ENCODE data around the gene ZBTB12. TPM values are rescaled to one million over a fixed set of nuclear protein-coding genes. Genes with fewer than 3 reads are reported as not detected.

ZBTB12 gene
- polyA plus RNA-seq, 3 donors = 0.11 TPM; not detected in 2

- Histone ChIP-seq H3K27ac (ENCODE audit: low read depth in 1 of 2, low read length in 2 of 2) (no peak overlapping the region), H3K79me2 (ENCODE audit: insufficient read depth, low read length) (no peaks in the 10 kb centered on the region), H3K4me2 (replicated peaks; ENCODE audit: extremely low read depth, low read length, poor library complexity, severe bottlenecking) (no peak overlapping the region), H3K27me3 (ENCODE audit: control insufficient read depth in 2 of 2, insufficient read depth in 2 of 2, low read length in 2 of 2) (no peaks in the 10 kb centered on the region), H2AFZ (ENCODE audit: insufficient read depth, low read depth, low read length, poor library complexity, severe bottlenecking) (no peak overlapping the region), H3K36me3 (replicated peaks in 1 of 2; ENCODE audit: control insufficient read depth in 1 of 2, insufficient read depth in 2 of 2, low read length in 2 of 2) (peaks cover 71 to 78% of the 10 kb centered on the region in 2 donors), H4K20me1 (ENCODE audit: insufficient read depth, low read length) (no peaks in the 10 kb centered on the region), H3K9ac (ENCODE audit: insufficient read depth, low read length, poor library complexity, severe bottlenecking) (no peak overlapping the region), H3K4me3 (replicated peaks in 1 of 3; ENCODE audit: low read depth in 2 of 3, low read length in 3 of 3) (no peak overlapping the region), H3K9me3 (replicated peaks in 1 of 2; ENCODE audit: control insufficient read depth in 1 of 2, insufficient read depth in 1 of 2, low read length in 2 of 2) (no peaks in the 10 kb centered on the region), H3K4me1 (ENCODE audit: control insufficient read depth in 1 of 2, insufficient read depth in 2 of 2, low read length in 2 of 2) (no peaks in the 10 kb centered on the region)
- no peak overlapping the region for H3K4me3 Mint-ChIP-seq
- intact Hi-C loops (cut with micrococcal nuclease) = no loop called here
- peaks cover 67 to 84% of the 10 kb centered on the region in 2 donors for H3K36me3 Mint-ChIP-seq
- peaks cover 0 to 1% (median 0%) of the 10 kb centered on the region in 7 donors for H3K9me3 Mint-ChIP-seq
- no peak for TF ChIP-seq CTCF (IDR thresholded peaks at IDR 0.05)
- WGBS (ENCODE audit: insufficient coverage) = 97% methylated on average over 6 of the region's 6 CpGs
- no peaks in the 10 kb centered on the region for H3K27me3 Mint-ChIP-seq (ENCODE audit: low read depth in 3 of 3)
- DNase-seq = no peak
- H3K27ac Mint-ChIP-seq = peak overlapping the region in 1 of 7 donors; percentile 57
- H3K4me1 Mint-ChIP-seq = no peaks in the 10 kb centered on the region
Observed at GRCh38 chr6:31882344-31882743, 19.5 kb downstream of the ZBTB12 start.

- peaks cover 60 to 68% of the 10 kb centered on the region in 2 donors for H3K36me3 ChIP-seq (replicated peaks in 1 of 2; ENCODE audit: control insufficient read depth in 1 of 2, insufficient read depth in 2 of 2, low read length in 2 of 2)
- H3K4me3 ChIP-seq (replicated peaks in 1 of 3; ENCODE audit: low read depth in 2 of 3, low read length in 3 of 3) = no peak overlapping the region
- 92% methylated on average over 6 of the region's 9 CpGs for WGBS (ENCODE audit: insufficient coverage)
- H3K4me1 ChIP-seq (ENCODE audit: control insufficient read depth in 1 of 2, insufficient read depth in 2 of 2, low read length in 2 of 2) = no peaks in the 10 kb centered on the region
- peaks cover 0 to 1% (median 0%) of the 10 kb centered on the region in 7 donors for H3K9me3 Mint-ChIP-seq
- peaks cover 0 to 2% (median 2%) of the 10 kb centered on the region in 3 donors for H3K27me3 Mint-ChIP-seq (ENCODE audit: low read depth in 3 of 3)
- intact Hi-C loops (cut with micrococcal nuclease) = no loop called here
- DNase-seq = peak in 1 of 3 donors; percentile 1
- H3K4me2 ChIP-seq (replicated peaks; ENCODE audit: extremely low read depth, low read length, poor library complexity, severe bottlenecking) = no peak overlapping the region
- H3K4me1 Mint-ChIP-seq = no peaks in the 10 kb centered on the region
- H3K79me2 ChIP-seq (ENCODE audit: insufficient read depth, low read length) = no peaks in the 10 kb centered on the region
- H3K27me3 ChIP-seq (ENCODE audit: control insufficient read depth in 2 of 2, insufficient read depth in 2 of 2, low read length in 2 of 2) = no peaks in the 10 kb centered on the region
- H3K9ac ChIP-seq (ENCODE audit: insufficient read depth, low read length, poor library complexity, severe bottlenecking) = no peak overlapping the region
- H4K20me1 ChIP-seq (ENCODE audit: insufficient read depth, low read length) = no peaks in the 10 kb centered on the region
- H3K27ac Mint-ChIP-seq = peak overlapping the region in 3 of 7 donors; percentile 40 to 64 (median 61)
- no peaks in the 10 kb centered on the region for H3K9me3 ChIP-seq (replicated peaks in 1 of 2; ENCODE audit: control insufficient read depth in 1 of 2, insufficient read depth in 1 of 2, low read length in 2 of 2)
- H3K27ac ChIP-seq (ENCODE audit: low read depth in 1 of 2, low read length in 2 of 2) = no peak overlapping the region
- H3K4me3 Mint-ChIP-seq = no peak overlapping the region
- TF ChIP-seq CTCF (IDR thresholded peaks at IDR 0.05) = no peak
- H3K36me3 Mint-ChIP-seq = peaks cover 58 to 74% of the 10 kb centered on the region in 2 donors
- H2AFZ ChIP-seq (ENCODE audit: insufficient read depth, low read depth, low read length, poor library complexity, severe bottlenecking) = no peak overlapping the region
Observed at GRCh38 chr6:31881136-31881859, 20.6 kb downstream of the ZBTB12 start.

All from CD14-positive monocyte (primary cell).